ENCODE data around the gene GREB1.

GREB1 gene

DNA sequence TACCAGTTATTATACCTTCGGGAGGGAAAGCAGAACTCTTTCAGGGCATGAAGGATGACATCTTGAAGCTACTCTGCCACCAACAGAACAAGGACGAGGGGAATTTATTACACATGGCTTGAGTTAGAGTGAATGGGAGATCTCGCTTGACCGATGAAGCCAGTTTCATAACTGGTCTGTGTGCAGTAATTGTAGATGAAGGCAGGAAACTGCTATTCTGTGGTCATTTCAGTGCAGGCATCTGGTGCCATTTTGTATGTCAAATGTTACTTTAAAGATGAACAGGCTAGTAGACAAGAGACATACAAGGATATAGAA is 20.5 kb downstream of the GREB1 start:
- Histone ChIP-seq H3F3A (ENCODE audit: insufficient read depth) (no peaks in the 10 kb centered on the region), H3K9me3 (ENCODE audit: insufficient read depth, low read length) (no peaks in the 10 kb centered on the region), H3K27ac (ENCODE audit: low read depth, low read length) (no peak overlapping the region), H3K4me2 (ENCODE audit: low read depth, low read length, poor library complexity, severe bottlenecking) (no peak overlapping the region), H3K9ac (ENCODE audit: low read length) (no peak overlapping the region), H3K27me3 (ENCODE audit: low read length) (no peaks in the 10 kb centered on the region), H3K9me2 (replicated peaks; ENCODE audit: insufficient read depth, low read length) (no peaks in the 10 kb centered on the region), H2AFZ (ENCODE audit: low read depth, low read length, severe bottlenecking) (no peak overlapping the region), H4K20me1 (ENCODE audit: low read depth, low read length) (no peaks in the 10 kb centered on the region), H3K4me3 (ENCODE audit: insufficient read depth, low read length, poor library complexity, severe bottlenecking) (no peak overlapping the region), H3K79me2 (ENCODE audit: insufficient read depth, low read length) (no peaks in the 10 kb centered on the region), H3K36me3 (ENCODE audit: low read length) (no peaks in the 10 kb centered on the region)
- TF ChIP-seq EZH2phosphoT487 (conservative IDR thresholded peaks at IDR 0.05; ENCODE audit: low read length) (no peak), CTCF (IDR thresholded peaks at IDR 0.05; ENCODE audit: insufficient read depth, low read length, poor library complexity, severe bottlenecking) (no peak)

GRCh38 chr2:11556101-11556806 is 22.4 kb downstream of the GREB1 start:
- no peaks in the 10 kb centered on the region for H3K36me3 ChIP-seq (ENCODE audit: low read length)
- H3K9me3 ChIP-seq (ENCODE audit: insufficient read depth, low read length), result no peaks in the 10 kb centered on the region
- no peaks in the 10 kb centered on the region for H3K79me2 ChIP-seq (ENCODE audit: insufficient read depth, low read length)
- H3K9me2 ChIP-seq (replicated peaks; ENCODE audit: insufficient read depth, low read length), result no peaks in the 10 kb centered on the region
- H3K4me2 ChIP-seq (ENCODE audit: low read depth, low read length, poor library complexity, severe bottlenecking), result no peak overlapping the region
- no peaks in the 10 kb centered on the region for H4K20me1 ChIP-seq (ENCODE audit: low read depth, low read length)
- TF ChIP-seq EZH2phosphoT487 (conservative IDR thresholded peaks at IDR 0.05; ENCODE audit: low read length) (no peak), CTCF (IDR thresholded peaks at IDR 0.05; ENCODE audit: insufficient read depth, low read length, poor library complexity, severe bottlenecking) (no peak)
- H3K27ac ChIP-seq (ENCODE audit: low read depth, low read length), result no peak overlapping the region
- H3K9ac ChIP-seq (ENCODE audit: low read length), result no peak overlapping the region
- no peaks in the 10 kb centered on the region for H3F3A ChIP-seq (ENCODE audit: insufficient read depth)
- no peak overlapping the region for H3K4me3 ChIP-seq (ENCODE audit: insufficient read depth, low read length, poor library complexity, severe bottlenecking)
- H3K27me3 ChIP-seq (ENCODE audit: low read length), result no peaks in the 10 kb centered on the region
- H2AFZ ChIP-seq (ENCODE audit: low read depth, low read length, severe bottlenecking), result no peak overlapping the region

DNA sequence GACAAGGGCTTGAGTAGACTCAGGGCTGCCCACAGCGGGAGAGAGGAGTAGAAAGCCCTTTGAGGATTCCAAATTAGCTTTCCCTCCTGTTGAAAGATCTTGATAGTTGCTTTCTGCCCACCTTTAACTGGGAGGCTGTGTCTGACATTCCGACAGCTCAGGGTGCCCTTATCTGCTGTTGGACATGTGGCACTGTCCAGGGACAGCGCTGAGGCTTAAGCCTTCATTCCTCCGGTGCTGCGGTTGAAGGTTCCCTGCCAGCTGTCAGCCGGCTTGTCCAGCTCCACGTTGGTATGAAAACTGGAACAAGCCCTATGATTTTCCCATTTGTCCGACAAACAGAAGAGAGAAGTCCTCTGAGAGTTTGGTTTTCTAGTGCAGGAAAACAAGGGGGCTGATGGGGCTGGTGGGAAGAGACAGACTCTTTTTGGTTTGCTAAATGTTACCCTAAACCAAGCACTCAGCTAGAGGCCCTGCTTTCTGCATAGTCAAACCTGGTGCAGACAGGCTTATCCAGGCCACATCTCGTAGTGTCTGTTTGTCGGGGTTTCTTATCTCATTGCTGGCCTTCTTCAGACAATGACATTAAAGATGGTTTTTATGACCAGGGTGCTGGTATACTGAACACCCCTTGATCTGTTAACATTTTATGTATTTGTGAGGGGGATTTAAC is 24.5 kb downstream of the GREB1 start:
- Histone ChIP-seq H3K36me3 (ENCODE audit: low read length) (no peaks in the 10 kb centered on the region), H3K79me2 (ENCODE audit: insufficient read depth, low read length) (no peaks in the 10 kb centered on the region), H3K27ac (ENCODE audit: low read depth, low read length) (no peak overlapping the region), H3K4me2 (ENCODE audit: low read depth, low read length, poor library complexity, severe bottlenecking) (no peak overlapping the region), H3K9me2 (replicated peaks; ENCODE audit: insufficient read depth, low read length) (no peaks in the 10 kb centered on the region), H3K4me3 (ENCODE audit: insufficient read depth, low read length, poor library complexity, severe bottlenecking) (no peak overlapping the region), H3K27me3 (ENCODE audit: low read length) (no peaks in the 10 kb centered on the region), H3K9ac (ENCODE audit: low read length) (no peak overlapping the region), H2AFZ (ENCODE audit: low read depth, low read length, severe bottlenecking) (no peak overlapping the region), H4K20me1 (ENCODE audit: low read depth, low read length) (no peaks in the 10 kb centered on the region), H3F3A (ENCODE audit: insufficient read depth) (no peaks in the 10 kb centered on the region), H3K9me3 (ENCODE audit: insufficient read depth, low read length) (no peaks in the 10 kb centered on the region)
- no peak for TF ChIP-seq EZH2phosphoT487 (conservative IDR thresholded peaks at IDR 0.05; ENCODE audit: low read length)
- TF ChIP-seq CTCF (IDR thresholded peaks at IDR 0.05; ENCODE audit: insufficient read depth, low read length, poor library complexity, severe bottlenecking), result no peak
